HG03060 (cell line): ENCODE data around the gene LPXN.
"Not testable (repeated sequence)": the region's sequence is repeated elsewhere in the genome, so short reads cannot be mapped to it uniquely, and the experiment has no call there.

Source experiments
- ATAC-seq: cut with Tn5 transposase; IDR thresholded peaks from one replicate; pipeline ENCODE4 v1.9.1; 2021; ENCODE audit warnings: low read depth, moderate number of reproducible peaks; ENCODE audit not compliant: unreplicated experiment

LPXN gene

DNA sequence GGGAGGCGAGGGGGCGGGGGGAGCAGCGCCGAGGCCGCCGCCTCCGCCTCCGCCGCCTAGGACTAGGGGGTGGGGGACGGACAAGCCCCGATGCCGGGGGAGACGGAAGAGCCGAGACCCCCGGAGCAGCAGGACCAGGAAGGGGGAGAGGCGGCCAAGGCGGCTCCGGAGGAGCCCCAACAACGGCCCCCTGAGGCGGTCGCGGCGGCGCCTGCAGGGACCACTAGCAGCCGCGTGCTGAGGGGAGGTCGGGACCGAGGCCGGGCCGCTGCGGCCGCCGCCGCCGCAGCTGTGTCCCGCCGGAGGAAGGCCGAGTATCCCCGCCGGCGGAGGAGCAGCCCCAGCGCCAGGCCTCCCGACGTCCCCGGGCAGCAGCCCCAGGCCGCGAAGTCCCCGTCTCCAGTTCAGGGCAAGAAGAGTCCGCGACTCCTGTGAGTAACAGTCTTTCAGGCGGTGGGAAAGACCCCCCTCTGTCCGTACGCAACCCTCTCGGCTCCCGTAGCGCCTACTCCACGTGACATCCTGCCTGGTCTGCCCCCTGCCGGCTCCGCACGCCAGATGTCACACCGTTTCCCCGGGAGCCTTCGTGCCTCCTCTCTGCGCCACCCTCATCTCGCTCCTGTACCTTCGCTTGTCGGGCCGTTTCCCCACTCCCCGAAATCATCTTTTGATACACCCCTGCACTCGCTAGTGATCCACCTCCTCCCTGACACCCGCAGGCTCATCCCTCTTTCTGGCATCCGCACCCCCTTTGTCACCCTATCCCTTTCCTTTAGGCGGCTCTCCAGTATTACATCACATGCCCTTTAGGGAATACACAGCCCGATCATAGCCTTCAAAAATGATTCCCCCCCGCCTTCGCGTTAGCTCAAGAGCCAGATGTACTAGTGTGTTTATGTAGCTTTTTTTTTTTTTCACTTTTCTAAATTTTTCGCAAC lies 3.8 kb upstream of the LPXN start:
- peak; percentile 24 for ATAC-seq

DNA sequence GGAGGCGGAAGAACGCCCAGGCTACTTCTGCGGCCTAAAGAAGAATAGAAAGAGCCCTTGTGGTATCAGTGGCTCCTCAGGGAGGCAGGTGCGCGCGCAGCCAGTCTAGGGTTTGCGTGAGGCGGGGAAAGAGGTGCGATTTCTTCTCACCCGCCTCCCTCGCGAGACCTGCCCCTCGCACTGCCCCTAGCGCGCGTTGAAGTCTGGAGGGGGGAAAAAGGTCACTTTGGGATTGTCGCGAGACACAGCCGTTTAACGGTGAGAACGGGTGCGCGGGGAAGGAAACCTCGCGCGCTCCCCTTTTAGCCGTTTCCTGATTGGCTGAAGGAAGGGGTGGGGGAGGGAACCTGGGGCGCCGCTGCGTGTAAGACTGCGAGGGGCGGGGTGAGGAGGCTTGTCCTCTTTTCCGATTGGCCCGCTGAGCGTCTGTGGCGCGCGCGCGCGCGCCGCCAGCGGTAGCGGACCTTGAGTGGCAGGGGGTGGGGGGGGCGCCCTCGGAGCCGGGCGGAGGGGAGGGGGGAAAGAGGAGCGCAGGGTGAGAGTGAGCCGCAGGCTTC lies 3.1 kb upstream of the LPXN start, which contains the start of gene ZFP91:
TSS of gene ZFP91 (plus strand) at position 429 of the 557 bp plus-strand sequence. CDS start 219 bp downstream, outside the sequence.
- ATAC-seq: peak; percentile 18

DNA sequence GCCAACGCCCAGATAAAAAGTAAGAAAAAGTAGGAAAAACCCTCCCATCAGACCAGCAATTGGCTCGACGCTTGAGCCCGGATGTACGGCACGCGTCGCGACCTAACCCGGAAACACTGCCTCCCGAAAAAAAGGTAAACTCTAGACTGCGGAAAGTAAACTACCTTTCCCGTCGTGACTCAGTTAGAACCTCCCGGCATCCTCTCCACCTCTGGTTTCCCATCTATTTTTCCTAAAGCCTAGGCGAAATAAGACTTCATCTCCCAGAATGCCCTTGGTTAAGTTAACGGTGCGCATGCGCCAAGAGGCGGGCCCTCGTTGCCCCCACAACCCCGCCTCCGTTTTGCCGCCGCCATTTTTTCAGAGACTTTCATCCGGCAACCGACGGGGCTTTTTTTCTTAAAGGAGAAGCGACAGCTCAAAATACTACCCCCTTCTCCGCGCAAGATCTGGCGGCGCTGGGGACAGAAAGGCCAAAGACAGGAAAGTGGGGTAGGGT lies 2.5 kb upstream of the LPXN start:
- ATAC-seq: peak; percentile 23

DNA sequence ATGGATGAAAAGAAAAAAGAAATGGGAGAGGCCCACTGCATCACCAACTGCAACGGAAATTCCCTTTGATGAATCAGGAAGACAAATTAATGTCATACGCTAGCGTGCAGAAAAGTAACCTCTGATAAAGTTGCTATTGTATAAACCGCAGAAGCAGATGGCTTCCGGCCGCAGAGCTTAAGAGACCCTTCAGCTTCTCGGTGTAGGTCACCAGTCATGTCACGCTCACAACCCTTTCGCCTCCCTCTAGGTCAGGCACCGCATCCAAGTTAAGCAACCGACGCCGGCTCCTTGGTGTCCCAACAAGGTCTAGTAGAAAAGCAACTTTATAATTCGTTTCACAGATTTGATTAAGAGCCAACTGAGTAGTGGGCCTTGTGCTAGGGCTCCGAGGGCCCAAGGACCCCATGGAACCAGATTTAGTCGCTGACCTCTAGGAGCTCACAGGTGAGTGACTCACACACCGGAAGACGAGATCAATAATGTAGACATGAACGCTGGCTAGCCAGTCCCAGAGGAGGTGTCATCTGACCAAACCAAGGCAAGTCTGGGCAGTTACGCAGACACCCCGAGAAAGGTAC lies 2.0 kb upstream of the LPXN start:
- ATAC-seq: peak; percentile 37

DNA sequence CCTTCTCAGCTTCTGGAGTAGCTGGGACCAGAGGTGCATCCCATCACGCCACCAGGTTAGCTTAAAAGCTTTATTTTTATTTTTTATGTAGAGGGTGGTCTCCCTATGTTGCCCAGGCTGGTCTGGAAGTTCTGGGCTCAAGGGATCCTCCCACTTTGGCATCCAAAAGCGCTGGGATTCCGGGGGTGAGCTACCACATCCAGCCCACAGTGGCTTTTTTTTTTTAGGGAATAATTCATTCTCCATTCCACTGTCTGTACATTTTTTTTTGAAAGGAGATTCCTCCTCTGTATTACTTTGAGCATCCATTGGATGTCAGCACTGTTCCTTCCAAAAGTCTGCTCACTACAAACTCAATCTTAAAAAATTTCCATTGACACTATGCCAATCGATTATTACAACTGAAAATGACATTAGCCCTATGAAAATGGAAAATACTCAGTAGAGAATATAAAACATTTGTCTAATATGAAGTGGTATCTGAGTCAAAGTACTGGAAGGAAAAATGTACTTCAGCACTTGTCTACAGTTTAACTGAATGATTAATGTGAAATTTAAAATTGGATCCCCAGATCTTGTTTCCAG lies 1.3 kb upstream of the LPXN start:
- no peak for ATAC-seq

DNA sequence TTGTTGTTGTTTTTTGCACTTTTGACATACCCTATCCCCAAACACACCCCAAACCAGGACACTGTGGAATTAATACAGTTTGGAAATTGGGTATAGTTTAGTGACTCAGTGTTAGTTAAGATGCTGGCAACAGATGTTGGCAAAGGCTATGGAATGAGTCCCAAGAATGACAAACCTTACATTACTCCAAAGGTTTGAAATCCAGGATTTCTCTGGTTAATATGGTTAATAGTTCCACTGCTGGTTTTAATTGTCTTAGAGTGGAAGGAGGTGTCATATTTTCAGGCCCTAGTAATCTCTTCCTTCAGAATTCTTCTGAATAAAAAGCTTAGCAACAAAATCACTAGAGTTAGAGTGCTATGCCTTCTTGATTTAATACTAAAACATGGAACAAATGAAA lies 775 bp downstream of the LPXN start:
- ATAC-seq: no peak

DNA sequence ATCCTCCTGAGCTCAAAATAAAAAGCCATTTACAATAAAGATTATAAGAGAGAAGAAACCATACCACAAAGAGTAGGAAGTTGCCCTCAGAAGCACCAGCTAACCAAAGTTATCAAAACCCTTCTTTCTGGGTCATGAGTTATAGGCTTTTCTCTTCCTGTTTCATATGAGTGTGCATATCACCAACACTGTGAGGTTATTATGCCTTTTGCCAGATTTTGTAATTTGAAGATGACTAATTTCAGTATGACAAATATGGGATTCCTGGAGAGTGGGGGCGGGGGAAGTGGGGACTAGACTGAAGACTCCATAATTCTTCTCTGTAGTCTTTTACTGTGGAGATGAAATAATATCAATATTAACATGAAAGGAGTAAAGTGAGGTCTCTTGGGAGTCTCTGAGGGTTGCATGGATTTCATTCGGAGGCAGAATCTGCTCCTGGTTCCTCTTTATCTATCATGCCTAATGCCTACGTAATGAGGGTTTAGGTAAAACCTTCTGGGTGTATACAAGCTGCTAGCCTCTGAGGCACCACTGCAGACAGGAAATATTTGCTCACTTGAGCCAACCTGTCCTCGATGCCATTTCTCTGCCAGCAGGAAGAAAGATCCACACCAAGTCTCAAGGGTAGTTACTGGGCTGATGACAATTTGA lies 2.1 kb downstream of the LPXN start:
- ATAC-seq: peak; percentile 21

DNA sequence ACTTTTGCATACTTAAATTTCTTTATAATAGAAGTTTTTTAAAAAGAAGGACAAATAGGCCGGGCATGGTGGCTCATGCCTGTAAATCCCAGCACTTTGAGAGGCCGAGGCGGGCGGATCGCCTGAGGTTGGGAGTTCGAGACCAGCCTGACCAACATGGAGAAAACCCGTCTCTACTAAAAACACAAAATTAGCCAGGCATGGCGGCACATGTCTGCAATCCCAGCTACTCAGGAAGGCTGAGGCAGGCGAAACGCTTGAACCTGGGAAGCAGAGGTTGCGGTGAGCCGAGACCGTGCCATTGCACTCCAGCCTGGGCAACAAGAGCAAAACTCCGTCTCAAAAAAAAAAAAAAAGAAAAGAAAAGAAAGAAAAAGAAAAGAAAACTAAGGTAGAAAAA lies 2.8 kb downstream of the LPXN start:
- not testable (repeated sequence) for ATAC-seq

DNA sequence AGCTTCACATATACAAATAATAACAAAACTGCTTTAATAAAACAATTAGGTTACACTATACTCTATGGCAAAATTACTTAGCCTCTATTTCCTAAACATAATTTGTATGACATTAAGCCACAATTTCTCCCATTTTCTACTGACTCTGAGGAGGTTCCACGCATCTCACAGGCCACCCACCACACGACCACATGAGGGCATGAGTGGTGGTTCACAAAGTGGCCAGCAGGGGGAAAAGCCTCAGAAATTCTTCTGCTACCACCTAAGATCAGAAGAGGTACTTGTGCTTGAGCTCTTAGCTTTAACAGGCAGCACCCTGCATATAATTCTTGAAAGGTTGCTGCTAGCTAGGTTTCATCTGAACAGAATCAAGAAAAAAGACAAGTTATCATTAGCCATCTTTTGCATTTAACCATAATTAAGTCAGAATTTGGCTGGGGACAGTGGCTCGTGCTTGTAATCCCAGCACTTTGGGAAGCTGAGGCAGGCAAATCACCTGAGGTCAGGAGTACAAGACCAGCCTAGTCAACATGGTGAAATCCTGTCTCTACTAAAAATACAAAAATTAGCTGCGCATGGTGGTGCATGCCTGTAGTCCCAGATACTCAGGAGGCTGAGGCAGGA lies 7.7 kb downstream of the LPXN start:
- ATAC-seq: peak; percentile 69

DNA sequence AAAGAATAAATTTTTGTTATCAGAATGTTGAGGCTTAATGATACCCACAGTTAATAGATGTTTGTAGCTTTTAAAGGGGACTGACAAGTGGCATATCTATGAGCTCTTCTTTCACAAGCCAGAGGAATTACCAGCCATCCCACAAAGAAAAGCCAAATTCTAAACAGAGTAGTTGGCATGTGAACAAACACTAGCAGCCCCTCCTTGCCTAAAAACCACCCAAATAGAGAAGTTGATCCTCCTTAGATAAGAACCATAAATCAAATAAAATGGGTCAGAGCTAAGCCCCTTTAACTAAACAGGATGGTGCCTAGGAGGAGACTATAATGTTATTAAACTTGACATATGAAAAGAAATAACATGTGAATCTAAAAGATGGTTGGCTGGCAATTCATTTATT lies 11.4 kb downstream of the LPXN start:
- ATAC-seq: no peak

DNA sequence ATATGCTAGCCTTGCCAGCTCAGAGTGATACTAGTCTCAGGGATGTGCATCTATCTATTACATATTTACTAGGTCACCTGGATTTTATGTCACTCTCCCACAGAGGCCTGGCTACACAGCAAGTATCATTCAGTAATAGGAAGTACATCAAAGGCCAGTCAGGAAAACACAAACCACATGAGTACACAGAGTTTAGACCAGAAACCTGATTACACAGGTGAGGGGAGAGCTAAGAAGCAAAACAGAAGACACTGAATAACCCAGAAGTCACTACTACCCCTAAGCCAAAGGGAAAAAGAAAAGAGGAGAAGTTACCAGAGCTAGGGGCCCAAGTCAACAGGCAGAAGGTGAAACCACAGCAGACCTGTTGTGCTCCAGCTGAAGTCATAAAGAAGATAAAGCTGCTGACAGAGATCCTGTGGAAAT lies 13.3 kb downstream of the LPXN start:
- peak; percentile 69 for ATAC-seq

DNA sequence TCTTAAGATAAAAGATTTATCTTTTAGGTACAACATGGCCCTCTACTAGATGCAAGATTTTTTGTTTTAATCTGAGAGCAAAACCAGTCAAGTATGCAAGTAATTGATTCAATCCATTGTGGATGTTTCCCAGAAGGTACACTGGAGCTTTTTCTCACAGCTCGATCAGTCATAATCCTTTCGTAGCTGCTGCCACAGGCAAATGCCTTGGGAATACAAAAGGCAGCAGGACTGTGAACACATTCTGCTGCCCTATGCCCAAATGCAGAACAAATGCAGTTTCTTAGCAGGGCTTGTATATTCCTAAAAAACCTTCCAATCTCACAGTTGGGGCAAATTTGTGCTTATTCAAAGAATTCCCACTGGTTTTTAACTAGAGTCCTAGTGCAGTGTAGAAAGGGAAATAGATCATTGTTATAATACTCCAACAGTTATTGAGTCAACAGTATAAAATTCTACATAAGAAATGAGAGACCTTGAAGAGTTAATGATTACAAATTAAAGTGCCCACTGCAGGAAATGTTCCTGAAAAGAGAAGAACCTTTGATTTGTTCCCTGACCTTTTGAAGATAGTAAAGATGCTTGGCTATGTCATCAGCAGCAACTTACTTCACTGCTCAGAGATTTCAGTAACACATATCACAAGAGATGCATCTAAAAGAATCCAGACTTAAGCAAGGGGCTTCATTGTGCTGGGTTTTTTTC lies 14.1 kb downstream of the LPXN start:
- ATAC-seq: no peak

DNA sequence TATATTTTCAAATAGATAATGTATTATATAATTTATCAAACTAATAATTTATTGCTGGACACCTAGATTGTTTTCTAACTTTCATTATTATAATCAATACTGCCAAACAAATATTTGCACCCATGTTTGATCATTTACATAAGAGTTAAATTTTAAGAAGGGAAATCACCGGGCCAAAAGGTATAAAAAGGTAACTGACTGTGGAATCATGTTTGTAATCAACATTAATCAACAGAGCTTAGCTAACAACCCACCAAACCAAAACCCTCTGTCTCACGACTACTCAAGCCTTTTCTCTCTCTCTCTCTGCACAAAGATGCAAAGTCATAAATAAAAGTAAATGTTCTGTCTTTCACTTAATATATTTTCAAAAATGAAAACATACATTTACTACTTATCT lies 14.8 kb downstream of the LPXN start:
- no peak for ATAC-seq

DNA sequence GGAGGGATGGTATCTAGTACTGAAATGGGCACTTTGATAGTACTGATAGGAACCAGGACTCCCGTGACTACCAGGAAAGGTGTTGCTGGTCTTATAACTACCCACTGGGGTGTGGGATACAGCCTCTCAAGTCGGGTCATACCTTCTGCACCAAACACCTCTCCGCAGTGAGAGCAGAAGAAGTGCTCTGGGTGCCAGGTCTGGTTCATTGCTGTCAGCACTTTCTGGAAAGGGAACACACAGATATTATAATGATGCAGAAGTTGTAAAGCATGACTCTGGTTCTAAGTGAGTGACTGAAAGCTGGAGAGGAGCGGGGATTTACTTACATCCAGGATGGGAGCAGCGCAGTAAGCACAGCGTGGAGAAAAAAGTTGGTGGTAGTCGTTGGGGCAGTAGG lies 26.0 kb downstream of the LPXN start:
- no peak for ATAC-seq

DNA sequence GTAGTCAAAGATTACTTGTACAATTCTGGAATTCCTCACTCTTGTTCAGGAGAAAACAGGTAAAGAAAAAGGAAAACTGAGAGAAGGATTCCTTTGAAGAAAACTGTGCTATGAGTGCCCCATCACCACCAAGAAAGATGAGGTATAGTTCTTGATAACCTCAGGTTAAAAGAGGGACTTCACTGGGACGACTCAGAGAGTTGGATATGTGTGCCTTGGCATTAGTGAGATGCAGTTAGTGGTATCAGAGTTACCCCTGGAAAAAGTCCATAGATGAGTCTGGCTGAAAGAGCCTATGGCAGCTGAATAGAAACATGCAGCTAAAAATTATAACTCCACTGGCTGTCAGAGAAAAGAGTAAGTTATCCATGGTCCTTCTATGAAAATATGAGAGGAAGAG lies 28.8 kb downstream of the LPXN start:
- ATAC-seq: no peak

DNA sequence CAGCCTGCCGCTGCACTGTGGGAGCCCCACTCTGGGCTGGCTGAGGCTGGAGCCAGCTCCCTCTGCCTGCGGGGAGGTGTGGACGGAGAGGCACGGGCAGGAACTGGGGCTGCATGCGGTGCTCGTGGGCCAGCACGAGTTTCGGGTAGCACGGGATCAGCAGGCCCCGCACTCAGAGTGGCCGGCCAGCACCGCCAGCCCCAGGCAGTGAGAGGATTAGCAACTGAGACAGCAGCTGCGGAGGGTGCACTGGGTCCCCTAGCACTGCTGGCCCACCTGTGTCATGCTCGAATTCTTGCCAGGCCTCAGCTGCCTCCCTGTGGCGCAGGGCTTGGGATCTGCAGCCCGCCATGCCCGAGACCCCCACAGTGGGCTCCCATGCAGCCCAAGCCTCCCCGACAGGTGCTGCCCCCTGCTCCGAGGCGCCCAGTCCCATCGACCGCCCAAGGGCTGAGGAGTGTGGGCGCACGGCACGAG lies 43.8 kb downstream of the LPXN start:
- no peak for ATAC-seq

DNA sequence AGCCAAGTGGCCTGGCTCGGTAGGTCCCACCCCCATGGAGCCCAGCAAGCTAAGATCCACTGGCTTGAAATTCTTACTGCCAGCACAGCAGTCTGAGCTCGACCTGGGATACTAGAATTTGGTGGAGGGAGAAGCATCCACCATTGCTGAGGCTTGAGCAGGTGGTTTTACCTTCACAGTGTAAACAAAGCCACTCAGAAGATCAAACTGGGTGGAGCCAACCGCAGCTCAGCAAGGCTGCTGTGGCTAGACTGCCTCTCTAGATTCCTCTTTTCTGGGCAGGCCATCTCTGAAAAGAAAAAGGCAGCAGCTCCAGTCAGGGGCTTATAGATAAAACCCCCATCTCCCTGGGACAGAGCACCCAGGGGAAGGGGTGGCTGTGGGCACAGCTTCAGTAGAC lies 45.4 kb downstream of the LPXN start:
- ATAC-seq: no peak

DNA sequence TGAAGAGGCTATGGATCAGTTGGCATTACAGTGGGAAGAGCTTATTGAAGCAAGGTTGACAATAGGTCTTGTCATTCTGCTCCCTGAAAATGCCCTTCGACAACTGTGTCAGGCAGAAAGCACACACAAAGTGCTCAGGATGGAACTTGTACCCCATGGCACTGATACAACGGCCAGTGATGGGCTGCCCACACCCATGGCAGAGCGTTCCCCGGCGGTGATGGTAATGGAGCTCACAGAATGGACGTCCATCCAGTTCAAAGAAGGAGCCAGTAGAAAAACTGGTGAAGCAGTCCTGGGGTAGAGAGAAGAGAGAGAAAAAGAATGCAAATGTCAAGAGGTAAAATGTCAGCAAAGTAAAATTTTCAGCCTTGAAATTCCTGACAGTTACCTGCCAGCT lies 48.2 kb downstream of the LPXN start:
- no peak for ATAC-seq

DNA sequence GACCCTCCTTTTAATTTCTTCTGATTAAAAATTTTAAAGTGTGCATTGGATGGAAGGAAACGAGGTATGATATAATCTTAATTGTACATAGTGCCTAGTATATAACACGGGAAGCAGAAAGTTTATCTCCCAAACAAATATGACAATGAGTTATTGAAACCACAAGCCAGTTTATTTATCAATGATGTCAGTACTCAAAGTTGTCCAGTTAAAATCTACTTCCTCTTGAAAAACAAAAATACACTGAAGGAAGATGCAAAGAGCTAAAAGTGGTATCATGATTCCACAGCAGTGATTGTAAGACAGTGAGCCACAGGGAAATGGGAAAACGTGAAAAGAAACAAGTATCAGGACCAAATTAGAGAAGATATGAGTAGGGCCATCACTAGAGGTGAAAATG lies 48.9 kb downstream of the LPXN start:
- ATAC-seq: no peak
